NCI-H510A treated with DMSO at 0.1 percent for 48 hours (cell line): Measurements from ENCODE around the gene RPL32.
"Not testable (repeated sequence)": the region's sequence is repeated elsewhere in the genome, so short reads cannot be mapped to it uniquely, and the experiment has no call there.

Experiments
- DNase-seq: peaks from one replicate; lab custom pipeline; 2025; lab: John Stamatoyannopoulos, UW

RPL32 gene

DNA sequence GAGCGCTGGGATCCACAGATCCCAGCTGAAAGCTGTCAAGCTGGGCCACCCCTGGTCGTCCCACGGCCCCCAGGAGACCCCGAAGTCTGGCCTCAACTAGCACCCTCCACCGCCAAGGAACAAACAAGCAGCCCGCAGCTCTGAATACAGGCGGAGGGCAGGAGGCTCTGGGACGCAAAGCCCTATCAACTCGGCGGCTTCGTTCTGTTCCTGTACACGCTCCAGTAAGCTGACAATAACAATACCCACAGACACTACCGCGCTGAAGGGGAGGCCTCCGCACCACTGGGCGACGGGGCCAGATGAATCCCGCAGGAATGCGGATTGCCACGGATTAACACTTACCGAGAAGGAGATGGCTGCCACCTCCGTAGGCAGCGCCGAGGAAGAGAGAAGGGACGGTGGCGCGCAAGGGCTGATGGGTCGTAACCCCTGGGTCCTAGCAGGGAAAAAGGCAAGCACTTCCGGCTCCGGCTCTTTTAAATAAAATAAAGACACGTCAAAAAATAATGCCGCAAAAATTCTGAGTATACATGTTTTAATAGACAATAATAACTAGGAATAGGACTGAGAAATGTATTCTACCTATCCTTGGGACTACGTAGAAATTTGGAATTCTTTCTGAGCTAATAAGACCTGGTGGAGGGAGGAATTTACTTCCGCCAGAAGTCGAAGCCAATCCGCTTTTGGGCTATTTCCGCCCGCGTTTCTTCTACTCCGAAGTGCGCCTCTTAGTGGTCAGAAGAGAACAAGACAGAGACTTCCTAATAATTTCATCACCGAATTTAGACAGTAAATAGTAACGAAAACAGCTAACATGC lies at the start of gene RPL32:
RPL32 (minus strand) TSS at position 417 of the 821 bp plus-strand sequence. CDS start 1,328 bp downstream, outside the sequence.
- peak; percentile 97 for DNase-seq

DNA sequence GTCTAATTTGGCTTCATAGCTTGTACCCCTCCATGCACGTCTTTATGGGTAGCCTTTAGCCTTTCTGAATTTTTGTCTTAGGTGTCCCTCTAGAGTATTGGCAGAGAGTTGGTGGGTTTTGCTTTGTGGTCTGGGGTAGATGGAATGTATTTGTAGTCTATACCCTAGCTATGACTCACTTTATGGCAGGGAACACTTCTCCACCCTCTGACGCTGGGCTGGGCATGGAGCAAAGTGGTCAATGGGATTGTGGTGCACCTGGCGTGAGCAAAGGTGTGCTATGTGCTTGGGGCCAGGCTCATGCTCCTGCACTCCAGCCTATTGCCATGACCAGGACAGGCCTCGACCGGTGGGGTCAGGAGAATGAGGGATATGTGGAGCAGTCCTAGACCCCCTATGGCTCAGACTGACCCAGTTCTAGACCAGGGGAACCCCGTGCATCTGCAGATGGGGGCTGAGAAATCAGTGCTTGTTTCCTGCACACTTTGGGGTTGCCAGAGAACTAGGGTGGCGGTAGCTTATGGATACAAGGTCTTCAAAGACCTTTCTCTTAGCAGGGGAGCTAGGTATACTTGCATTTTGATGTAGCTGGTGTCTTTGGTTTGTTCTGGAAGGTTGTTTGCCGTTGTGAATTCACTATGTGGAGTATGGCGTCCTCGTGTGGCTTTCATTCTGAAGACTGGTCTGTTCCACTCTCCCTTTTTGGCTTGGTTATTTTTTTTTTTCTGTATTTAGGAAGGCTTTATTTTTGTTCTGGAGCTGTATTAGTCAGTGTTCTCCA lies 49.4 kb upstream of the RPL32 start:
- DNase-seq, result no peak

GRCh38 chr3:12886736-12887135 lies 45.4 kb upstream of the RPL32 start:
- no peak for DNase-seq

- DNase-seq, result no peak
Observed at GRCh38 chr3:12886106-12886679, 44.8 kb upstream of the RPL32 start.

DNA sequence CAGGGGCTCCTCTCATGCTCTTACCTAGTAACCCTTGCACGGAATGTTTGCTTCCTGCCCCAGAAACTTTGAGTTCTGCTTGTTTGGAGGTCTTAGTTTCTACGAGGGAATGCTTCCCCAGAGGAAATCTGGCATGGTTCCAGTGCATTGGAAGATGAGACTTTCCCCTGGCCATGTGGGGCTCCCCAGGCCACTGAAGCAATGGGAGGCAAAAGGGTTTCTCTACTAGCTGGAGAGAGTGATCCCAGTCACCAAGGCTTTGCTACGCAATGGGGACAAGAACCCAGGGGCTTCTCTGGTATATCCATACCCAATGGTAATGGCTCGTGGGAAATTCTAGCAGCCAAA lies 44.2 kb upstream of the RPL32 start:
- no peak for DNase-seq

DNA sequence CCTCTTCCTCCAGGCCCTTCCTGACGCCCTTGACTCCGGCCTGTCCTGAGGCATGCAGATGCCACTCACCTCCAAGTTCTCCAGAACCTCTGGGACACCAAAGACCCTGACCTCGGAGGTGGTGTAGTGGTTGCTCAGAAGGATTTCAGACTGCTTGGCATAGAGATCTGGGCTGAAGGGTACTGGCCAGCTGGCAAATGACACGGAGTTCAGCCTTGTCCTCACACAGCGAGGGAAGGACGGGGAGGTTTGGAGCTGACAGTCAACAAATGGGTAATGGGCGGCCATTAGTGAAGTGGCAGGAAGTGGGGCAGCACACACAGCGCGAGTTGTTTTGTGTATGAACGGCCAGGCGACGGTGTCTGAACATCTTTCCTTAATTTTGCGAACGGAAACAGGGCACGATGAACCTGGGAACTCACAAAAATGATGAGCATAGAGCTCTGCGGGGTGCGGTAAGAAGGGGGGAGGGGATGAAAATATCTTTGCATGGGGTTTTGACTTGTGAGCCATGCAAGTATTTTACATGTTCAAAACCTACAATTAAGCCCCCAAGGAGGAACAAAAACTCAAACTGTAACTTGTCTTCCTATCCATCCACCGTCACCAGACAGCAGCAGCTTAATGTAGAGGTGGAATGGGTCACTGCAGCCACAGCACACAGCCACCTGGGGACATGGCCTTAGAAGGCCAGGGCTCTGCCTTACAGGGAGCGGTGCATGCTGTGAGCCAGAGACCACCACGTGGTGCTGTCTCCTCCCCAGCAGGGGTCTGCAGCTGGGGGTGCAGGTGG lies 43.6 kb upstream of the RPL32 start:
- no peak for DNase-seq

DNA sequence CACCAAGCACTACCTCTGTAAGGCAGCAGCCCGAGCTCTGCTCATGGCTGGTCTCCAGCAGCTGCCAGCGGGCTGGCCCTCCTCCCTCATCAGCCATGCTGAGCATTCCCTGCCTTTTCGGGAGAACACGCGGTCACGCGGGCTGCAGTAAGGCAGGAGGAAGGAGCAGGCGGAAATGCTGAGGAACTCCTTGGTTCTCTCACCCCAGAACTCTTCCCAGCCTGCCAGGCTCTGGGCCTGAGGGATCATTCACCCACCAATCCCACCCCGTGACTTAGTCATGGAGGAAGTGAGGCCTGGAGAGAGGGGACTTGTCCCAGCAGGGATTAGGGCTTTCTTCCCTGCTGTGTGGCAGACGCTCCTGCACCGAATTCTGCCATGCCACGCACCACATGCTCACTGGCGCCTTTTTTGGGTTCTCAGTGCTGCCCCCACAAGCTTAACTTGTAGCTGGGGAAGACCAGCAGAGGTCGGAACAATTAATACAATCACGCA lies 42.9 kb upstream of the RPL32 start:
- DNase-seq, result no peak

DNA sequence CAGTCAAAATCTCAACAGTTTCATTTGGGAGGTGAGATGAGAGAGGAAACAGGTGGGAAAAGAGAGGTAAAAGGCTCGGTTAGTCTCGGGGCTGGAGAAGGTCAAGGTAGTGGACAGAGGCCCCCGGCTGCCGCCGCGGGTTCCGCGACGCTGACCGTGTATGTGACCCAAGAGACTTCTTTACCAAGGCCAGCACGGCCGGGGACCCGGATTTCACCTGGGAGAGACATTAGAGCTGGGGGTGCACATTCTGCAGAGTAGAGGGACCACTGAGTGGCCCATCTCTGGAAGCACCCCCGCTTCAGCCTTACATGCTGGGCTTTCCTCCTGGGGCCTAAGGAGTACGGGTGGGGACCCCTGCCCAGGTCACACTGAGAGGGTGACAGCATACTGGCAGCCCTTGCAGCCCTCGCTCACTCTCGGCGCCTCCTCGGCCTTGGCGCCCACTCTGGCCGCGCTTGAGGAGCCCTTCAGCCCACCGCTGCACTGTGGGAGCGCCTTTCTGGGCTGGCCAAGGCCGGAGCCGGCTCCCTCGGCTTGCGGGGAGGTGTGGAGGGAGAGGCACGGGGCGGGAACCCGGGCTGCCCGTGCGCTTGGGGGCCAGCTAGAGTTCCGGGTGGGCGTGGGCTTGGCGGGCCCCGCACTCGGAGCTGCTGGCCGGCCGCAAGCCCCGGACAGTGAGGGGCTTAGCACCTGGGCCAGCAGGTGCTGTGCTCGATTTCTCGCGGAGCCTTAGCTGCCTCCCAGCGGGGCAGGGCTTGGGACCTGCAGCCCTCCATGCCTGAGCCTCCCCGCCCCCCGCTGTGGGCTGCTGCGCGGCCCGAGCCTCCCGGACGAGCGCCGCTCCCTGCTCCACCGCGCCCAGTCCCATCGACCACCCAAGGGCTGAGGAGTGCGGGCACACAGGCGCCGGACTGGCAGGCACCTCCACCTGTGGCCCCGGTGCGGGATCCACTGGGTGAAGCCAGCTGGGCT lies 41.3 kb upstream of the RPL32 start:
- no peak for DNase-seq

GRCh38 chr3:12881858-12882257 lies 40.5 kb upstream of the RPL32 start:
- not testable (repeated sequence) for DNase-seq

DNA sequence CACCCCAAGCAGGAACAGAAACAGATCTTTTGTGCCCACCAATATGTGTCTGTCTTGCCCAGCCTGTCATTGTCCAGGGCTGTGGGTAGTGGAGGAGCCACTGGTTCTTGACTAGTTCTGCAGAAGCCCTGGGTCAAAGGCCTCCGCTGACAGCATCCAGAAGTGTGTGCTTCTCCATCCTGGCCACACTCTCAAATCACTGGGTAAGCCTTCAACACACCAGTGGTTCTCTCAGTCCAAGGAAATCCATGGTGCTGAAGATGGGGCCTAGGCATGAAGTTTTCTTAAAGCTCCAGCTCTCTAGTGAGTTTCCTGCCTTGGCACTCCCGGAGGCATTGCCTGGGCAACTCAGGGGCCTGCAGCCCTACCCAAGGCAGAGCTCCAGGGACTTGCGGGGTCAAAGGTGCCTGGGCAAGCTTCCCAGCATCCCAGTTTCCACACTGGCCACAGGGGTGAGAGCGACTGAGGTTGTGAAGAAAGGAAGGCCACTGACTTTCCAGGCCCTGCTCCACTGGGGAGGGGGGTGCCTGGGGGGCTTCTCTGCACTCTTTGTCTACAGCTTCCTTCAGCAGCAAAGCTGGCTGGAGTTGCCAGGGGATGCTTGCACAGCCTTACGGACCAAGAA lies 37.9 kb upstream of the RPL32 start:
- no peak for DNase-seq

GRCh38 chr3:12878758-12879157 lies 37.4 kb upstream of the RPL32 start:
- DNase-seq, result not testable (repeated sequence)

GRCh38 chr3:12878141-12878574 lies 36.8 kb upstream of the RPL32 start:
- no peak for DNase-seq

DNA sequence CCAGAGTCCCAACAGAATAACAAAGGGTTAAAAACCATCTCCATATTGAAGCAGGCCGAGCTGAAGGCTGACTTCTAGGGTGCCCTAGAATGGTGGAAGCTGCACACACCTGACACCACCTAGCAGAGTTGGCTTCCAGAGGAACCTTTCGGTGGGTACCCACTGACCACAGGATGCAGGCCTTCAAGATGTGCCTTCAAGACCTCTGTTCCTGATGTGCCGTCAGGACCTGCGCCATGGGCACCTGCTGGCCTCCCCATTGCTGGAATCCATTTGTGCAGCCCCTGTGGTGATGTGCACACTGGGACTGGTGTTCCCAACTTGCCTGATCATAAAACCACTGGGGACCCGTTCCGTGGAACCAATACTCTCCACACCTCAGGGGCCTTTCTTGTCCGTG lies 35.7 kb upstream of the RPL32 start:
- DNase-seq, result no peak

GRCh38 chr3:12875857-12876836 lies 34.8 kb upstream of the RPL32 start:
- DNase-seq, result no peak

- DNase-seq, result no peak
Observed at GRCh38 chr3:12871404-12871983, 30.1 kb upstream of the RPL32 start.

DNA sequence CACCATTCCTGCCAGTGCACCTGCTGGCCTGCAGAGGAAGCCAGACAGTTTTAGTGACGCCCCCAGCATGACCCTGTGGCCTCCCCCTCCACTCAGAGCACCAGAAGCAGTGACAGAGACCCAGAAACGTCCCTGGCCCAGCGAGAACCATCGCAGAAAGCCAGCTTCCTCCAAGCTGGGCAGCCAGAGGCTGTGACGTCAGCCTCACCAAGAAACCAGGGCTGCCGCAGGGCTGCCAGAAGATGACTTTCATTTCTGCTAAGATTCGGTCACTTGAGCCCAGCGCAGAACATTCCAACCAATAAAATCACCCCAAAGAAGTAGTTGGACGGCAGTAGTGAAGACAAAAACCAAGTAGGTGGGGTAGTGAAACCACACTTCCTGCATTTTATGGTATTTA lies 29.6 kb upstream of the RPL32 start:
- no peak for DNase-seq

- DNase-seq, result no peak
Observed at GRCh38 chr3:12869035-12869621, 27.8 kb upstream of the RPL32 start.
